HepG2 (cell line): Measurements from ENCODE around the gene LRP2. TPM values are rescaled to one million over a fixed set of nuclear protein-coding genes. Genes with fewer than 3 reads are reported as not detected.

Experiments used
- ATAC-seq: fragments of 200-7000 bp; cut with Tn5 transposase; 3 replicates; pipeline ENCODE4 v1.9.1; 2020; ENCODE audit warnings: mild to moderate bottlenecking, moderate library complexity
- BruUV-seq: library from RNA; stranded (reverse); fragments of 400-500 nt; replicated peaks from 2 replicates; lab custom pipeline; 2021; lab: Mats Ljungman, UMichigan
- CTCF ChIA-PET: fragments of 300-600 bp; formaldehyde crosslinking; extraction: SDS; loops from one replicate; lab custom pipeline; 2021; ENCODE audit warnings: low total read pairs, inconsistent platforms, low intra/inter-chr PET ratio; lab: Yijun Ruan, JAX
- POLR2A ChIA-PET: fragments of 350-600 bp; sonication (Branson Sonifier 250); formaldehyde crosslinking; loops from one replicate; lab custom pipeline; 2020; ENCODE audit warnings: antibody characterized with exemption, inconsistent platforms; lab: Yijun Ruan, JAX
- DNase-seq: peaks from one replicate; pipeline ENCODE4 v3.0.0-alpha.2; 2015; ENCODE audit warnings: low spot score
- FAIRE-seq: peaks from 3 replicates; lab custom pipeline; 2011; peaks lifted over from hg19 to GRCh38; lab: Jason Lieb, UNC
- H2AFZ ChIP-seq: one replicate; pipeline ENCODE4 v1.6.1; 2011; ENCODE audit warnings: low read length, inconsistent platforms
- H3K27ac ChIP-seq: fragments of 300-600 bp; 3 replicates; pipeline ENCODE4 v1.8.0; 2011; ENCODE audit warnings: mixed run types, mild to moderate bottlenecking, mixed read lengths, low read length, inconsistent platforms; ENCODE audit not compliant: insufficient read depth; ENCODE audit errors: extremely low read length
- H3K27me3 ChIP-seq, 2 experiments: fragments of 200-600 bp in 1 of 2; 2 replicates in 1 of 2; 3 replicates in 1 of 2; pipeline versions ENCODE4 v1.6.0 to v1.8.0; 2011; ENCODE audit warnings: low read length in 2 of 2, mild to moderate bottlenecking in 2 of 2, moderate library complexity in 2 of 2, inconsistent platforms in 1 of 2; ENCODE audit not compliant: insufficient read depth in 2 of 2, control insufficient read depth in 1 of 2
- H3K36me3 ChIP-seq, 2 experiments: fragments of 200-600 bp in 1 of 2; replicated peaks in 1 of 2; 2 replicates in 1 of 2; 3 replicates in 1 of 2; pipeline versions ENCODE4 v1.5.1 to v1.8.0; 2011; ENCODE audit warnings: low read length in 2 of 2, inconsistent platforms in 1 of 2; ENCODE audit not compliant: insufficient read depth in 2 of 2, control insufficient read depth in 1 of 2
- H3K4me1 ChIP-seq: 2 replicates; pipeline ENCODE4 v1.5.1; 2012; ENCODE audit warnings: low read length, inconsistent platforms; ENCODE audit not compliant: insufficient read depth
- H3K4me2 ChIP-seq: 2 replicates; pipeline ENCODE4 v1.6.0; 2011; ENCODE audit warnings: low read depth, low read length, inconsistent platforms
- H3K4me3 ChIP-seq, 3 experiments: fragments of 200-600 bp in 1 of 3; sonication (generic), shearing (Covaris generic) in 1 of 3; replicated peaks in 1 of 3; 2 replicates each; pipeline ENCODE4 v1.5.1; 2011 to 2016; ENCODE audit warnings: low read length in 3 of 3, inconsistent platforms in 2 of 3, low read depth in 2 of 3, mild to moderate bottlenecking in 2 of 3, control low read depth in 1 of 3, mixed read lengths in 1 of 3; ENCODE audit not compliant: insufficient read depth in 1 of 3
- H3K79me2 ChIP-seq: one replicate; pipeline ENCODE4 v1.6.1; 2011; ENCODE audit warnings: low read length, inconsistent platforms; ENCODE audit not compliant: insufficient read depth
- H3K9ac ChIP-seq: 2 replicates; pipeline ENCODE4 v1.6.0; 2011; ENCODE audit warnings: mild to moderate bottlenecking, low read depth, low read length, inconsistent platforms; ENCODE audit not compliant: insufficient read depth
- H3K9me3 ChIP-seq: 2 replicates; pipeline ENCODE4 v1.5.1; 2012; ENCODE audit warnings: mild to moderate bottlenecking, low read length
- H4K20me1 ChIP-seq: 2 replicates; pipeline ENCODE4 v1.6.0; 2011; ENCODE audit warnings: inconsistent platforms, mild to moderate bottlenecking, low read length, moderate library complexity; ENCODE audit not compliant: insufficient read depth
- BORCS8-MEF2B ChIP-seq: sonication (generic); formaldehyde crosslinking; IDR thresholded peaks from 2 replicates; pipeline ENCODE4 v1.8.0; 2022; ENCODE audit warnings: mild to moderate bottlenecking, missing genetic modification reagents
- FIP1L1 ChIP-seq: fragments of 200-400 bp; formaldehyde crosslinking; IDR thresholded peaks from 2 replicates; pipeline ENCODE4 v1.6.1; 2018; ENCODE audit warnings: low read depth, mild to moderate bottlenecking, low read length, moderate library complexity, borderline replicate concordance; ENCODE audit not compliant: insufficient read depth
- NCOA5 ChIP-seq: sonication (generic); formaldehyde crosslinking; IDR thresholded peaks from 2 replicates; pipeline ENCODE4 v1.4.0; 2020; ENCODE audit warnings: missing genetic modification reagents
- ZMYM4 ChIP-seq: sonication (generic); formaldehyde crosslinking; IDR thresholded peaks from 2 replicates; pipeline ENCODE4 v1.8.1; 2023; ENCODE audit warnings: mild to moderate bottlenecking, missing genetic modification reagents
- ZNF572 ChIP-seq: sonication (generic); formaldehyde crosslinking; IDR thresholded peaks from 2 replicates; pipeline ENCODE4 v1.5.1; 2020; ENCODE audit warnings: mild to moderate bottlenecking, missing genetic modification reagents
- ZNF607 ChIP-seq: sonication (generic); formaldehyde crosslinking; IDR thresholded peaks from 2 replicates; pipeline ENCODE4 v1.5.1; 2020; ENCODE audit warnings: missing genetic modification reagents, mild to moderate bottlenecking, borderline replicate concordance
- ZNF709 ChIP-seq: sonication (generic); formaldehyde crosslinking; IDR thresholded peaks from 2 replicates; pipeline ENCODE4 v1.5.0; 2020; ENCODE audit warnings: mild to moderate bottlenecking, missing genetic modification reagents
- WGBS: methylation state at CpG from one replicate; pipeline ENCODE4 v1.1.6; 2017; ENCODE audit warnings: low lambda C conversion rate; 5-methylcytosine and 5-hydroxymethylcytosine counted together
- in situ Hi-C: cut with HindIII; loops from 2 replicates; pipeline ENCODE4 v1.10.0; 2017; ENCODE audit warnings: low pct_unique_long_range_greater_than_20kb; ENCODE audit not compliant: extremely low pct_ligation_motif_present
- intact Hi-C: fragments of 100-400 bp; cut with micrococcal nuclease; formaldehyde crosslinking; loops from one replicate; pipeline ENCODE4 v1.10.0; 2022; ENCODE audit not compliant: unreplicated experiment
- polyA plus RNA-seq, 8 experiments: library from polyadenylated mRNA; depleted of rRNA in 3 of 8; stranded (reverse) in 7 of 8; unstranded in 1 of 8; fragments of >200 nt; fragmentation: Illumina TruSeq in 4 of 8; extraction: Trizol in 4 of 8; gene quantifications; 2 replicates each; pipeline versions ENCODE4 v1.2.1 to v1.2.3, GENCODE V29; 2011 to 2016; ENCODE audit warnings: low read depth in 4 of 8, missing spikeins in 1 of 8, mixed read lengths in 1 of 8; ENCODE audit not compliant: insufficient read depth in 1 of 8
- total RNA-seq, 5 experiments: library from RNA; depleted of rRNA; stranded (reverse); fragments of >200 nt; fragmentation: Illumina TruSeq; extraction: Trizol; gene quantifications; 2 replicates each; pipeline ENCODE4 v1.2.3, GENCODE V29; 2016; ENCODE audit warnings: low read depth in 1 of 5
- TF ChIP-seq, protein P1 (sequence below): sonication (generic); formaldehyde crosslinking; IDR thresholded peaks from 2 replicates; pipeline ENCODE4 v1.5.0; 2020; ENCODE audit warnings: missing genetic modification reagents, mild to moderate bottlenecking, borderline replicate concordance
- TF ChIP-seq, protein P2 (sequence below): IDR thresholded peaks from 2 replicates; pipeline ENCODE4 v1.6.1; 2016; ENCODE audit warnings: low read depth, missing genetic modification reagents, missing compliant biosample characterization
- TF ChIP-seq, protein P3 (sequence below): sonication (generic); formaldehyde crosslinking; IDR thresholded peaks from 2 replicates; pipeline ENCODE4 v1.4.0; 2020; ENCODE audit warnings: mild to moderate bottlenecking, missing genetic modification reagents

LRP2 gene
- total and polyA plus RNA-seq, 2 of the 13 experiments (the other 11 are each of a cell fraction or from before 2014, with no cell fraction given), result 0.03 to 0.15 TPM

DNA sequence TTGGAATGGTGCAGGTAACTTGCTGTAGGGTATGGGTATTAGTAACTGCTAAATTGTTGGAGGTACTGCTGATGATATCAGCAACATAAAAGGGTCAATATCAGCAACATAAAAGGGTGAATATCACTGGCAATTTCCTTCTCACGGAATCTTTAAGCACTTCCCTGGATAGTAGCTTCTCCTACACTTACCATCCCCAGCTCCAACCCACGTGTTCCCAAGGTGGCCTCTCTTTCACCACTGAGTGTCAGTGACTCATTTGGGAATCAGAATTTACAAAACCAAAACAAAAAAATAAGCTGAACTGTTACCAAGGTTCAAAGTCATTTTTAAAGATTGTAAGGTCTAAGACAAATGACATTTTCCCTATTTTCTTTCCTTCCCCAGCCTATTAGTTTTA, 70.8 kb downstream of the LRP2 start (continued):
- TF ChIP-seq, protein P1, sequence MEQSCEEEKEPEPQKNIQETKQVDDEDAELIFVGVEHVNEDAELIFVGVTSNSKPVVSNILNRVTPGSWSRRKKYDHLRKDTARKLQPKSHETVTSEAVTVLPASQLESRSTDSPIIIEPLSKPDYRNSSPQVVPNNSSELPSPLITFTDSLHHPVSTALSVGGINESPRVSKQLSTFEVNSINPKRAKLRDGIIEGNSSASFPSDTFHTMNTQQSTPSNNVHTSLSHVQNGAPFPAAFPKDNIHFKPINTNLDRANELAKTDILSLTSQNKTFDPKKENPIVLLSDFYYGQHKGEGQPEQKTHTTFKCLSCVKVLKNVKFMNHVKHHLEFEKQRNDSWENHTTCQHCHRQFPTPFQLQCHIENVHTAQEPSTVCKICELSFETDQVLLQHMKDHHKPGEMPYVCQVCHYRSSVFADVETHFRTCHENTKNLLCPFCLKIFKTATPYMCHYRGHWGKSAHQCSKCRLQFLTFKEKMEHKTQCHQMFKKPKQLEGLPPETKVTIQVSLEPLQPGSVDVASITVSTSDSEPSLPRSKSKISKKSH (CRISPR knock-in tag), result no peak

DNA sequence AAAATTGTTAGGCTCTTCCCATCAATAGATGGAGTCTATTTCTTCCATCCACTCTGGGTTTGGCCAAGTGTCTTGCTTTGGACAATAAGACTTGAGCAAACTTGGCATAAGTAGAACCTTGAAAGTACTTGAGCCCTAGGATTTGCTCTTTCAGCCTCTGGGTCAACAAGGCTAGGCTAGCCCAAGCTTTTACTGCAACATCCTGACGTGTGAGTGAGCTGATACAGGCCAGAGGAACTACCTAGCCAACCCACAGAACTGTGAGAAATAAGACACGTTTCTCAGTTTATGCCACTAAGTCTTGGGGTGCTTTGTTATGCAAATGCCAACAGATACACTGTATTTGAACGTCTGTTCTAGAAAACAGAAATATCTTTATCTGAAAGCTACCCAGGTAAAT, 71.9 kb downstream of the LRP2 start:
- no peak overlapping the region for H3K4me3 ChIP-seq
- POLR2A ChIA-PET, result no interaction called here
- no peak for FAIRE-seq
- no peaks in the 10 kb centered on the region for H3K79me2 ChIP-seq
- CTCF ChIA-PET, result no interaction called here
- no peaks in the 10 kb centered on the region for H3K36me3 ChIP-seq
- peaks cover 0 to 23% of the 10 kb centered on the region in 2 experiments; a peak in 2 of 5 replicates for H3K27me3 ChIP-seq
- BruUV-seq, result no TSS peak
- intact Hi-C loops, result no loop called here
- TF ChIP-seq BORCS8-MEF2B (CRISPR knock-in tag) (no peak), ZMYM4 (no peak), FIP1L1 (no peak), ZNF607 (CRISPR knock-in tag) (no peak), ZNF572 (CRISPR knock-in tag) (no peak), ZNF709 (CRISPR knock-in tag) (no peak), NCOA5 (no peak)
- TF ChIP-seq, protein P2, sequence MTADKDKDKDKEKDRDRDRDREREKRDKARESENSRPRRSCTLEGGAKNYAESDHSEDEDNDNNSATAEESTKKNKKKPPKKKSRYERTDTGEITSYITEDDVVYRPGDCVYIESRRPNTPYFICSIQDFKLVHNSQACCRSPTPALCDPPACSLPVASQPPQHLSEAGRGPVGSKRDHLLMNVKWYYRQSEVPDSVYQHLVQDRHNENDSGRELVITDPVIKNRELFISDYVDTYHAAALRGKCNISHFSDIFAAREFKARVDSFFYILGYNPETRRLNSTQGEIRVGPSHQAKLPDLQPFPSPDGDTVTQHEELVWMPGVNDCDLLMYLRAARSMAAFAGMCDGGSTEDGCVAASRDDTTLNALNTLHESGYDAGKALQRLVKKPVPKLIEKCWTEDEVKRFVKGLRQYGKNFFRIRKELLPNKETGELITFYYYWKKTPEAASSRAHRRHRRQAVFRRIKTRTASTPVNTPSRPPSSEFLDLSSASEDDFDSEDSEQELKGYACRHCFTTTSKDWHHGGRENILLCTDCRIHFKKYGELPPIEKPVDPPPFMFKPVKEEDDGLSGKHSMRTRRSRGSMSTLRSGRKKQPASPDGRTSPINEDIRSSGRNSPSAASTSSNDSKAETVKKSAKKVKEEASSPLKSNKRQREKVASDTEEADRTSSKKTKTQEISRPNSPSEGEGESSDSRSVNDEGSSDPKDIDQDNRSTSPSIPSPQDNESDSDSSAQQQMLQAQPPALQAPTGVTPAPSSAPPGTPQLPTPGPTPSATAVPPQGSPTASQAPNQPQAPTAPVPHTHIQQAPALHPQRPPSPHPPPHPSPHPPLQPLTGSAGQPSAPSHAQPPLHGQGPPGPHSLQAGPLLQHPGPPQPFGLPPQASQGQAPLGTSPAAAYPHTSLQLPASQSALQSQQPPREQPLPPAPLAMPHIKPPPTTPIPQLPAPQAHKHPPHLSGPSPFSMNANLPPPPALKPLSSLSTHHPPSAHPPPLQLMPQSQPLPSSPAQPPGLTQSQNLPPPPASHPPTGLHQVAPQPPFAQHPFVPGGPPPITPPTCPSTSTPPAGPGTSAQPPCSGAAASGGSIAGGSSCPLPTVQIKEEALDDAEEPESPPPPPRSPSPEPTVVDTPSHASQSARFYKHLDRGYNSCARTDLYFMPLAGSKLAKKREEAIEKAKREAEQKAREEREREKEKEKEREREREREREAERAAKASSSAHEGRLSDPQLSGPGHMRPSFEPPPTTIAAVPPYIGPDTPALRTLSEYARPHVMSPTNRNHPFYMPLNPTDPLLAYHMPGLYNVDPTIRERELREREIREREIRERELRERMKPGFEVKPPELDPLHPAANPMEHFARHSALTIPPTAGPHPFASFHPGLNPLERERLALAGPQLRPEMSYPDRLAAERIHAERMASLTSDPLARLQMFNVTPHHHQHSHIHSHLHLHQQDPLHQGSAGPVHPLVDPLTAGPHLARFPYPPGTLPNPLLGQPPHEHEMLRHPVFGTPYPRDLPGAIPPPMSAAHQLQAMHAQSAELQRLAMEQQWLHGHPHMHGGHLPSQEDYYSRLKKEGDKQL, result no peak
- TF ChIP-seq, protein P3, sequence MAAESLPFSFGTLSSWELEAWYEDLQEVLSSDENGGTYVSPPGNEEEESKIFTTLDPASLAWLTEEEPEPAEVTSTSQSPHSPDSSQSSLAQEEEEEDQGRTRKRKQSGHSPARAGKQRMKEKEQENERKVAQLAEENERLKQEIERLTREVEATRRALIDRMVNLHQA (CRISPR knock-in tag), result no peak
- TF ChIP-seq, all 625 proteins: peak for 0
- Histone ChIP-seq H4K20me1 (no peaks in the 10 kb centered on the region), H3K4me2 (no peak overlapping the region), H3K9ac (no peak overlapping the region), H3K27ac (no peak overlapping the region), H3K4me1 (peaks cover 11% of the 10 kb centered on the region), H2AFZ (no peak overlapping the region), H3K9me3 (no peaks in the 10 kb centered on the region)
- ATAC-seq (no peak), DNase-seq (no peak)
- in situ Hi-C loops, result no loop called here
- WGBS, result 0% methylated on average over 3 of the region's 3 CpGs
